ENCODE data around the gene CFAP299.

The CFAP299 gene

GRCh38 chr4:80806472-80806871 is 470.9 kb downstream of the CFAP299 start:
- H3K4me3 ChIP-seq (replicated peaks; ENCODE audit: low read depth, low read length): no peak overlapping the region
- TF ChIP-seq, protein P1, sequence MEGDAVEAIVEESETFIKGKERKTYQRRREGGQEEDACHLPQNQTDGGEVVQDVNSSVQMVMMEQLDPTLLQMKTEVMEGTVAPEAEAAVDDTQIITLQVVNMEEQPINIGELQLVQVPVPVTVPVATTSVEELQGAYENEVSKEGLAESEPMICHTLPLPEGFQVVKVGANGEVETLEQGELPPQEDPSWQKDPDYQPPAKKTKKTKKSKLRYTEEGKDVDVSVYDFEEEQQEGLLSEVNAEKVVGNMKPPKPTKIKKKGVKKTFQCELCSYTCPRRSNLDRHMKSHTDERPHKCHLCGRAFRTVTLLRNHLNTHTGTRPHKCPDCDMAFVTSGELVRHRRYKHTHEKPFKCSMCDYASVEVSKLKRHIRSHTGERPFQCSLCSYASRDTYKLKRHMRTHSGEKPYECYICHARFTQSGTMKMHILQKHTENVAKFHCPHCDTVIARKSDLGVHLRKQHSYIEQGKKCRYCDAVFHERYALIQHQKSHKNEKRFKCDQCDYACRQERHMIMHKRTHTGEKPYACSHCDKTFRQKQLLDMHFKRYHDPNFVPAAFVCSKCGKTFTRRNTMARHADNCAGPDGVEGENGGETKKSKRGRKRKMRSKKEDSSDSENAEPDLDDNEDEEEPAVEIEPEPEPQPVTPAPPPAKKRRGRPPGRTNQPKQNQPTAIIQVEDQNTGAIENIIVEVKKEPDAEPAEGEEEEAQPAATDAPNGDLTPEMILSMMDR (IDR thresholded peaks at IDR 0.05; ENCODE audit: low read length, missing control alignments): no peak
- no peak for DNase-seq (ENCODE audit: low read depth)

- no peak overlapping the region for H3K4me3 ChIP-seq (replicated peaks; ENCODE audit: low read depth, low read length)
- TF ChIP-seq, protein P1 (IDR thresholded peaks at IDR 0.05; ENCODE audit: low read length, missing control alignments): no peak
- DNase-seq (ENCODE audit: low read depth): no peak
These were observed 473.7 kb downstream of the CFAP299 start for GRCh38 chr4:80809039-80809729.

DNA sequence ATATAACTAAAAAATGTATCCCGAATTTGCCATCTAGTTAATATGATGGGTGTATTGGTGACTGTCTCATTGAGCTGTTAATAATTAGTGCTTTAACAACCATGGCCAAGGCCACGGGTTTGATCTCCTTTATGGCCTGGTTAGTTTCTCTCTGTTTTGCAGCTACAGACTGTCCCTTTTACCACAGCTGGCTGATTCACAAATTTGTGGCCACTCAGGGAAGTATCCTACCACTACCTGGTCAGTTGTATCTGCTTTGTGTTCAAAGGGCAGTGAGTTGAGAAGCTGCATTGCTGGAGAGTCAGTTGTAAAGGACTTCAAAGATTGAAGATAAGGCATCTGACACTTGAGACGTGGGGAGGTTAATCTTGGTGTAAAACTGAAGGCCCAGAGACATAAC is 475.9 kb downstream of the CFAP299 start:
- no peak overlapping the region for H3K4me3 ChIP-seq (replicated peaks; ENCODE audit: low read depth, low read length)
- TF ChIP-seq, protein P1 (IDR thresholded peaks at IDR 0.05; ENCODE audit: low read length, missing control alignments): no peak
- DNase-seq (ENCODE audit: low read depth): no peak

GRCh38 chr4:80812145-80812544 is 476.6 kb downstream of the CFAP299 start:
- DNase-seq (ENCODE audit: low read depth): no peak
- TF ChIP-seq, protein P1 (IDR thresholded peaks at IDR 0.05; ENCODE audit: low read length, missing control alignments): no peak
- H3K4me3 ChIP-seq (replicated peaks; ENCODE audit: low read depth, low read length): no peak overlapping the region

DNA sequence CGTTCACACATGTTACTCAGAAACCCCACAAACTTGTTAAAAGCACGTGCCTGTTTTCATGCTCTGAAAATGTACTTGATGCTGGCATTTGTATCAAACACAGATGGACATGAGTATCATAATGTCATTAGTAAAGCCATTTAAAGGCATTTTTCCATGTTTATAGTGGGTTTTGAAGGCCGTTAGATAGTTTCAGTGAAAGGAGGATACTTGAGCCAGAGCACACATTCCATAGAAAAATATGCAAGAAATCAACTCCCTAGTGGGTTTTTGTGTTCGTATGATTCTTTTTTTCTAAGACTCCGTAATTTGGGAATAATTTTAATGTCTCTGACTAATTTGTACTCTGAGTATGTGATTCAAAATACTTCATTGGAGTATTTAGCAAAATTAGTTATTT is 478.7 kb downstream of the CFAP299 start:
- TF ChIP-seq, protein P1 (IDR thresholded peaks at IDR 0.05; ENCODE audit: low read length, missing control alignments): no peak
- no peak for DNase-seq (ENCODE audit: low read depth)
- no peak overlapping the region for H3K4me3 ChIP-seq (replicated peaks; ENCODE audit: low read depth, low read length)

- H3K4me3 ChIP-seq (replicated peaks; ENCODE audit: low read depth, low read length): no peak overlapping the region
- peak; percentile 9 for DNase-seq (ENCODE audit: low read depth)
- TF ChIP-seq, protein P1 (IDR thresholded peaks at IDR 0.05; ENCODE audit: low read length, missing control alignments): no peak
These were observed 496.1 kb downstream of the CFAP299 start for GRCh38 chr4:80831383-80832361.

Measured in fibroblast of pulmonary artery (primary cell).